A549 (cell line): Measurements from ENCODE around the gene PPM1H. TPM values are rescaled to one million over a fixed set of nuclear protein-coding genes. Genes with fewer than 3 reads are reported as not detected.

Experiments used
- ATAC-seq, 2 experiments: fragments of 200-7000 bp in 1 of 2; fragments of >200 bp in 1 of 2; cut with Nextera tagmentation in 1 of 2; cut with Tn5 transposase in 1 of 2; 3 replicates each; pipeline versions ENCODE4 v1.8.0 to v1.9.1; 2018 to 2020; ENCODE audit warnings: mild to moderate bottlenecking in 1 of 2, moderate library complexity in 1 of 2
- CTCF ChIA-PET: fragments of 300-600 bp; sonication (Branson Sonifier 250); formaldehyde crosslinking; extraction: SDS; loops from one replicate; lab custom pipeline; 2021; ENCODE audit warnings: antibody characterized with exemption, inconsistent platforms; lab: Yijun Ruan, JAX
- POLR2A ChIA-PET: fragments of 350-600 bp; formaldehyde crosslinking; extraction: SDS; loops from one replicate; lab custom pipeline; 2021; ENCODE audit warnings: antibody characterized with exemption, inconsistent platforms; lab: Yijun Ruan, JAX
- DNase-seq, 2 experiments: peaks; one replicate each; pipeline versions ENCODE4 v3.0.0 to v3.0.0-alpha.2; 2011 to 2016; ENCODE audit warnings: low read depth in 1 of 2, low spot score in 1 of 2
- FAIRE-seq: peaks from 2 replicates; lab custom pipeline; 2011; peaks lifted over from hg19 to GRCh38; lab: Jason Lieb, UNC
- H3K27ac ChIP-seq, 2 experiments: fragments of >200 bp; sonication (Bioruptor Twin); formaldehyde crosslinking; 3 replicates each; pipeline ENCODE4 v1.5.1; 2016 to 2017
- H3K4me1 ChIP-seq: fragments of >200 bp; sonication (Bioruptor Twin); formaldehyde crosslinking; 3 replicates; pipeline ENCODE4 v1.6.1; 2016
- H3K4me2 ChIP-seq: fragments of >200 bp; sonication (Bioruptor Twin); formaldehyde crosslinking; 3 replicates; pipeline ENCODE4 v1.6.1; 2016
- H3K4me3 ChIP-seq: fragments of >200 bp; sonication (Bioruptor Twin); formaldehyde crosslinking; 3 replicates; pipeline ENCODE4 v1.5.1; 2016
- H3K9me3 ChIP-seq: fragments of >200 bp; sonication (Bioruptor Twin); formaldehyde crosslinking; 3 replicates; pipeline ENCODE4 v1.6.1; 2016
- CBX2 ChIP-seq: fragments of 200-600 bp; sonication (generic); IDR thresholded peaks from 2 replicates; pipeline ENCODE4 v1.6.1; 2016; ENCODE audit warnings: low read depth, mild to moderate bottlenecking, borderline replicate concordance
- CBX8 ChIP-seq: fragments of 200-600 bp; sonication (generic); IDR thresholded peaks from 2 replicates; pipeline ENCODE4 v1.6.1; 2016
- CTCF ChIP-seq: fragments of >200 bp; sonication (Bioruptor Twin); formaldehyde crosslinking; IDR thresholded peaks from 3 replicates; pipeline ENCODE4 v1.5.1; 2016
- E2F6 ChIP-seq: IDR thresholded peaks from 2 replicates; pipeline ENCODE4 v1.6.1; 2012; ENCODE audit warnings: low read depth, borderline replicate concordance
- ESRRA ChIP-seq: fragments of 150-350 bp; IDR thresholded peaks from 2 replicates; pipeline ENCODE4 v1.6.1; 2014; ENCODE audit warnings: mild to moderate bottlenecking, low read length, borderline replicate concordance
- GATA3 ChIP-seq: IDR thresholded peaks from 2 replicates; pipeline ENCODE4 v1.6.1; 2012; ENCODE audit warnings: borderline replicate concordance
- HDAC2 ChIP-seq: fragments of 200-600 bp; sonication (generic); IDR thresholded peaks from 2 replicates; pipeline ENCODE4 v1.6.1; 2016
- HEYL ChIP-seq: fragments of 250-450 bp; sonication (Bioruptor Pico); IDR thresholded peaks from 2 replicates; pipeline ENCODE4 v1.8.0; 2021; ENCODE audit warnings: mild to moderate bottlenecking, moderate library complexity
- MAX ChIP-seq: IDR thresholded peaks from 2 replicates; pipeline ENCODE4 v1.6.1; 2012
- MAZ ChIP-seq: fragments of 150-350 bp; IDR thresholded peaks from 2 replicates; pipeline ENCODE4 v1.6.1; 2014; ENCODE audit warnings: antibody characterized with exemption, low read depth, low read length, borderline replicate concordance
- MYC ChIP-seq: IDR thresholded peaks from 2 replicates; pipeline ENCODE4 v1.6.1; 2012; ENCODE audit warnings: mild to moderate bottlenecking, inconsistent platforms, low read length, improper control_type of control experiment, borderline replicate concordance
- NFE2L2 ChIP-seq: fragments of 150-350 bp; conservative IDR thresholded peaks from 2 replicates; pipeline ENCODE4 v1.6.1; 2014; ENCODE audit warnings: low read length
- NR3C1 ChIP-seq: fragments of >200 bp; sonication (Bioruptor Twin); formaldehyde crosslinking; IDR thresholded peaks from 3 replicates; pipeline ENCODE4 v1.6.1; 2017
- RAD21 ChIP-seq, 2 experiments: fragments of >200 bp in 1 of 2; sonication (Bioruptor Twin) in 1 of 2; formaldehyde crosslinking in 1 of 2; IDR thresholded peaks in 1 of 2; conservative IDR thresholded peaks in 1 of 2; 2 replicates in 1 of 2; 3 replicates in 1 of 2; pipeline ENCODE4 v1.6.1; 2012 to 2018; ENCODE audit warnings: inconsistent platforms in 1 of 2
- RARB ChIP-seq: fragments of 250-450 bp; sonication (Bioruptor Pico); IDR thresholded peaks from 2 replicates; pipeline ENCODE4 v1.8.0; 2021; ENCODE audit warnings: mild to moderate bottlenecking, moderate library complexity
- RCOR1 ChIP-seq: fragments of 150-350 bp; IDR thresholded peaks from 2 replicates; pipeline ENCODE4 v1.6.1; 2014; ENCODE audit warnings: antibody characterized with exemption, low read length, low read depth
- RNF2 ChIP-seq: fragments of 200-600 bp; sonication (generic); IDR thresholded peaks from 2 replicates; pipeline ENCODE4 v1.6.1; 2016; ENCODE audit warnings: low read depth, mild to moderate bottlenecking, antibody characterized with exemption, moderate library complexity, borderline replicate concordance
- SMC3 ChIP-seq: fragments of >200 bp; sonication (Bioruptor Twin); formaldehyde crosslinking; IDR thresholded peaks from 3 replicates; pipeline ENCODE4 v1.6.1; 2018; ENCODE audit warnings: inconsistent platforms
- TFCP2L1 ChIP-seq: fragments of 250-450 bp; sonication (Bioruptor Pico); IDR thresholded peaks from 2 replicates; pipeline ENCODE4 v1.5.0; 2021; ENCODE audit warnings: mild to moderate bottlenecking
- USF2 ChIP-seq: fragments of 450-650 bp; IDR thresholded peaks from 2 replicates; pipeline ENCODE4 v1.6.1; 2014; ENCODE audit warnings: antibody characterized with exemption
- WGBS: methylation state at CpG from one replicate; pipeline ENCODE4 v1.1.6; 2017; ENCODE audit errors: missing lambda C conversion rate; 5-methylcytosine and 5-hydroxymethylcytosine counted together
- polyA plus RNA-seq, 4 experiments: library from polyadenylated mRNA; depleted of rRNA in 3 of 4; stranded (reverse); fragments of >200 nt; fragmentation: RNase III in 1 of 4; extraction: RNeasy Plus Mini Kit Qiagen cat#74134 plus additional on column Dnase treatment in 1 of 4; gene quantifications; 2 replicates in 3 of 4; 3 replicates in 1 of 4; pipeline ENCODE4 v1.2.3, GENCODE V29; 2011 to 2017
- TF ChIP-seq, protein P1 (sequence below): fragments of >200 bp; sonication (Bioruptor Twin); formaldehyde crosslinking; IDR thresholded peaks from 3 replicates; pipeline ENCODE4 v1.6.1; 2016
- TF ChIP-seq, protein P2 (sequence below): fragments of 200-600 bp; sonication (generic); IDR thresholded peaks from 2 replicates; pipeline ENCODE4 v1.6.1; 2016; ENCODE audit warnings: antibody characterized with exemption, mild to moderate bottlenecking, moderate library complexity

PPM1H gene
- polyA plus RNA-seq, 2 of the 4 experiments (the other 2 are of a cell fraction), result 7.8 TPM

DNA sequence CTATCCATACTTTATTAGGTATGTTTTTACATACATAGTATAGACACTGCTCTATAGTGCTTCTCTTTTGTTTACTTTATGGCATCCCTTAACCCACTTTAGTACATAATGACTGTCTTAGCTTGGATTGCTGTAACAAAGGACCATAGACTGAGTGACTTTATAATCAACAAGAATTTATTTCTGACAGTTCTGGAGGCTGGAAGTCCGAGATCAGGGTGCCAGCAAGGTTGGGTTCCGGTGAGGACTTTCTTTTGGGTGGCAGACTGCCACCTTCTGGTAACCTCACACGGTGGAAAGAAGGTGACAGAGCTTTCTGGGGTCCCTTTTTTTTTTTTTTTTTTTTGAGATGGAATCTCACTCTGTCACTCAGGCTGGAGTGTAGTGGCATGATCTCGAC, 48.6 kb upstream of the PPM1H start:
- peak in 1 of 2 experiments; percentile 29 for DNase-seq
- ChIA-PET POLR2A (interaction anchor here (1.0 kb wide), 1 partner anchor 165 kb away, joined by 5 read pairs; no protein-coding TSS in a partner anchor), CTCF (interaction anchor here (0.6 to 2.3 kb wide), 11 partner anchors 9 to 170 kb away, joined by 3 to 6 read pairs (median 4); no protein-coding TSS in a partner anchor)

DNA sequence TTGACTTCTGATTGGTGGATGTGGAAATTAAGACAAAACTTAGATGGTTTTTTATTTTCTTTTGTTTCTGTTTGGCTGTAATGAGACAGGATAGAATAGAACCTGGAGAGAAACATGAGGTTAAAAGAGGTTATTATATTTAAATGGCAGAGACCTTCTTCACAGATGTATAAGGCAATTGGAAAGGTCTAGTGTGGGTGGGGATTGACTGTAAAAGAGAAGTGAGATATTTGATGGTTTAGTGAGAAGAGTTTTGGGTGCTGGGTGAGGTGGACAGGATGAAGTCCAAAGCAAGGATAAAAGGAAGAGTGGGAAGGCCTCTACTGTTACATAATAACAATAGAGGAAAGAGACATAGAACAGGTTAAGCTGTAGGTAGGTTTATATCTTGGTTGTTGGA, 43.8 kb upstream of the PPM1H start:
- no peaks in the 10 kb centered on the region for H3K4me1 ChIP-seq
- H3K27ac ChIP-seq, result no peak overlapping the region
- ChIA-PET CTCF (no interaction called here), POLR2A (no interaction called here)
- no peak overlapping the region for H3K4me3 ChIP-seq
- no peaks in the 10 kb centered on the region for H3K9me3 ChIP-seq
- ATAC-seq (no peak), DNase-seq (no peak)
- no peak overlapping the region for H3K4me2 ChIP-seq
- TF ChIP-seq, protein P1, sequence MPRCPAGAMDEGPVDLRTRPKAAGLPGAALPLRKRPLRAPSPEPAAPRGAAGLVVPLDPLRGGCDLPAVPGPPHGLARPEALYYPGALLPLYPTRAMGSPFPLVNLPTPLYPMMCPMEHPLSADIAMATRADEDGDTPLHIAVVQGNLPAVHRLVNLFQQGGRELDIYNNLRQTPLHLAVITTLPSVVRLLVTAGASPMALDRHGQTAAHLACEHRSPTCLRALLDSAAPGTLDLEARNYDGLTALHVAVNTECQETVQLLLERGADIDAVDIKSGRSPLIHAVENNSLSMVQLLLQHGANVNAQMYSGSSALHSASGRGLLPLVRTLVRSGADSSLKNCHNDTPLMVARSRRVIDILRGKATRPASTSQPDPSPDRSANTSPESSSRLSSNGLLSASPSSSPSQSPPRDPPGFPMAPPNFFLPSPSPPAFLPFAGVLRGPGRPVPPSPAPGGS, result no peak
- TF ChIP-seq HDAC2 (no peak), RCOR1 (no peak), MAZ (no peak), RNF2 (no peak), NFE2L2 (no peak), NR3C1 (no peak), MYC (no peak), RARB (CRISPR knock-in tag) (no peak), HEYL (CRISPR knock-in tag) (no peak), ESRRA (no peak), CTCF (no peak), CBX2 (no peak), TFCP2L1 (no peak), E2F6 (no peak), GATA3 (no peak), MAX (no peak), CBX8 (no peak), USF2 (no peak)
- TF ChIP-seq, protein P2, sequence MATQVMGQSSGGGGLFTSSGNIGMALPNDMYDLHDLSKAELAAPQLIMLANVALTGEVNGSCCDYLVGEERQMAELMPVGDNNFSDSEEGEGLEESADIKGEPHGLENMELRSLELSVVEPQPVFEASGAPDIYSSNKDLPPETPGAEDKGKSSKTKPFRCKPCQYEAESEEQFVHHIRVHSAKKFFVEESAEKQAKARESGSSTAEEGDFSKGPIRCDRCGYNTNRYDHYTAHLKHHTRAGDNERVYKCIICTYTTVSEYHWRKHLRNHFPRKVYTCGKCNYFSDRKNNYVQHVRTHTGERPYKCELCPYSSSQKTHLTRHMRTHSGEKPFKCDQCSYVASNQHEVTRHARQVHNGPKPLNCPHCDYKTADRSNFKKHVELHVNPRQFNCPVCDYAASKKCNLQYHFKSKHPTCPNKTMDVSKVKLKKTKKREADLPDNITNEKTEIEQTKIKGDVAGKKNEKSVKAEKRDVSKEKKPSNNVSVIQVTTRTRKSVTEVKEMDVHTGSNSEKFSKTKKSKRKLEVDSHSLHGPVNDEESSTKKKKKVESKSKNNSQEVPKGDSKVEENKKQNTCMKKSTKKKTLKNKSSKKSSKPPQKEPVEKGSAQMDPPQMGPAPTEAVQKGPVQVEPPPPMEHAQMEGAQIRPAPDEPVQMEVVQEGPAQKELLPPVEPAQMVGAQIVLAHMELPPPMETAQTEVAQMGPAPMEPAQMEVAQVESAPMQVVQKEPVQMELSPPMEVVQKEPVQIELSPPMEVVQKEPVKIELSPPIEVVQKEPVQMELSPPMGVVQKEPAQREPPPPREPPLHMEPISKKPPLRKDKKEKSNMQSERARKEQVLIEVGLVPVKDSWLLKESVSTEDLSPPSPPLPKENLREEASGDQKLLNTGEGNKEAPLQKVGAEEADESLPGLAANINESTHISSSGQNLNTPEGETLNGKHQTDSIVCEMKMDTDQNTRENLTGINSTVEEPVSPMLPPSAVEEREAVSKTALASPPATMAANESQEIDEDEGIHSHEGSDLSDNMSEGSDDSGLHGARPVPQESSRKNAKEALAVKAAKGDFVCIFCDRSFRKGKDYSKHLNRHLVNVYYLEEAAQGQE, result no peak
- TF ChIP-seq, all 56 proteins: peak for 0
- FAIRE-seq, result no peak

More for the DNA sequence above, 48.6 kb upstream of the PPM1H start:
- no peak for TF ChIP-seq MYC
- TF ChIP-seq CTCF, result peak; percentile 39
- peak; percentile 19; the same call in 1 of the 3 replicates for TF ChIP-seq SMC3
- peak; percentile 39 to 61; a peak in 4 of 5 replicates for TF ChIP-seq RAD21 (conservative IDR thresholded peaks at IDR 0.05 in 1 of 2, IDR thresholded peaks at IDR 0.05 in 1 of 2)
- TF ChIP-seq CBX8, result no peak
- ATAC-seq, result peak in 1 of 2 experiments; percentile 78; a peak in 3 of 6 replicates
- no peak overlapping the region for H3K27ac ChIP-seq
- 19% methylated on average over 4 of the region's 4 CpGs for WGBS
- H3K4me2 ChIP-seq, result no peak overlapping the region
- H3K9me3 ChIP-seq, result no peaks in the 10 kb centered on the region
- FAIRE-seq, result peak; percentile 7
- H3K4me3 ChIP-seq, result no peak overlapping the region
- H3K4me1 ChIP-seq, result no peaks in the 10 kb centered on the region
